PFSK-1 (cell line): ENCODE results near the gene CEACAM3.

Experiments used
- FOXP2 ChIP-seq: optimal IDR thresholded peaks from 2 replicates; pipeline ENCODE3; 2011; ENCODE audit warnings: borderline replicate concordance, control low read depth, inconsistent platforms; ENCODE audit not compliant: insufficient read depth; ENCODE audit errors: extremely low read length, extremely low read depth
- POLR2AphosphoS5 ChIP-seq: IDR thresholded peaks from 2 replicates; pipeline ENCODE4 v1.6.1; 2012; ENCODE audit warnings: low read depth, mild to moderate bottlenecking, control low read depth, low read length, moderate library complexity
- SIN3A ChIP-seq: IDR thresholded peaks from 2 replicates; pipeline ENCODE4 v1.6.1; 2012; ENCODE audit warnings: mild to moderate bottlenecking, low read length, moderate library complexity, borderline replicate concordance; ENCODE audit not compliant: insufficient read depth
- TAF1 ChIP-seq: IDR thresholded peaks from 2 replicates; pipeline ENCODE4 v1.6.1; 2012; ENCODE audit warnings: low read length, control low read depth, borderline replicate concordance; ENCODE audit not compliant: insufficient read depth
- TF ChIP-seq, protein P1 (sequence below), 2 experiments: IDR thresholded peaks; 2 replicates each; pipeline versions ENCODE4 v1.6.1 to v1.8.0; 2011 to 2012; ENCODE audit warnings: low read depth in 2 of 2, low read length in 2 of 2, control low read depth in 1 of 2, inconsistent platforms in 1 of 2, mild to moderate bottlenecking in 1 of 2, moderate library complexity in 1 of 2; ENCODE audit not compliant: insufficient read depth in 1 of 2

Gene CEACAM3

GRCh38 chr19:41816761-41817160, 20.4 kb downstream of the CEACAM3 start:
- TF ChIP-seq FOXP2 = no peak
- no peak for TF ChIP-seq SIN3A
- TF ChIP-seq POLR2AphosphoS5 = no peak
- TF ChIP-seq TAF1 = no peak
- TF ChIP-seq, protein P1, sequence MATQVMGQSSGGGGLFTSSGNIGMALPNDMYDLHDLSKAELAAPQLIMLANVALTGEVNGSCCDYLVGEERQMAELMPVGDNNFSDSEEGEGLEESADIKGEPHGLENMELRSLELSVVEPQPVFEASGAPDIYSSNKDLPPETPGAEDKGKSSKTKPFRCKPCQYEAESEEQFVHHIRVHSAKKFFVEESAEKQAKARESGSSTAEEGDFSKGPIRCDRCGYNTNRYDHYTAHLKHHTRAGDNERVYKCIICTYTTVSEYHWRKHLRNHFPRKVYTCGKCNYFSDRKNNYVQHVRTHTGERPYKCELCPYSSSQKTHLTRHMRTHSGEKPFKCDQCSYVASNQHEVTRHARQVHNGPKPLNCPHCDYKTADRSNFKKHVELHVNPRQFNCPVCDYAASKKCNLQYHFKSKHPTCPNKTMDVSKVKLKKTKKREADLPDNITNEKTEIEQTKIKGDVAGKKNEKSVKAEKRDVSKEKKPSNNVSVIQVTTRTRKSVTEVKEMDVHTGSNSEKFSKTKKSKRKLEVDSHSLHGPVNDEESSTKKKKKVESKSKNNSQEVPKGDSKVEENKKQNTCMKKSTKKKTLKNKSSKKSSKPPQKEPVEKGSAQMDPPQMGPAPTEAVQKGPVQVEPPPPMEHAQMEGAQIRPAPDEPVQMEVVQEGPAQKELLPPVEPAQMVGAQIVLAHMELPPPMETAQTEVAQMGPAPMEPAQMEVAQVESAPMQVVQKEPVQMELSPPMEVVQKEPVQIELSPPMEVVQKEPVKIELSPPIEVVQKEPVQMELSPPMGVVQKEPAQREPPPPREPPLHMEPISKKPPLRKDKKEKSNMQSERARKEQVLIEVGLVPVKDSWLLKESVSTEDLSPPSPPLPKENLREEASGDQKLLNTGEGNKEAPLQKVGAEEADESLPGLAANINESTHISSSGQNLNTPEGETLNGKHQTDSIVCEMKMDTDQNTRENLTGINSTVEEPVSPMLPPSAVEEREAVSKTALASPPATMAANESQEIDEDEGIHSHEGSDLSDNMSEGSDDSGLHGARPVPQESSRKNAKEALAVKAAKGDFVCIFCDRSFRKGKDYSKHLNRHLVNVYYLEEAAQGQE (IDR thresholded peaks at IDR 0.05; ENCODE audit: insufficient read depth in 1 of 2, low read depth in 2 of 2, low read length in 2 of 2) = no peak

GRCh38 chr19:41821003-41821735, 24.8 kb downstream of the CEACAM3 start:
- TF ChIP-seq, protein P1 (IDR thresholded peaks at IDR 0.05; ENCODE audit: insufficient read depth in 1 of 2, low read depth in 2 of 2, low read length in 2 of 2) = no peak
- TF ChIP-seq FOXP2 (no peak), TAF1 (no peak), POLR2AphosphoS5 (no peak), SIN3A (no peak)

GRCh38 chr19:41837981-41838708, 41.8 kb downstream of the CEACAM3 start:
- no peak for TF ChIP-seq POLR2AphosphoS5
- TF ChIP-seq FOXP2 = no peak
- no peak for TF ChIP-seq SIN3A
- TF ChIP-seq, protein P1 (IDR thresholded peaks at IDR 0.05; ENCODE audit: insufficient read depth in 1 of 2, low read depth in 2 of 2, low read length in 2 of 2) = no peak
- TF ChIP-seq TAF1 = no peak

DNA sequence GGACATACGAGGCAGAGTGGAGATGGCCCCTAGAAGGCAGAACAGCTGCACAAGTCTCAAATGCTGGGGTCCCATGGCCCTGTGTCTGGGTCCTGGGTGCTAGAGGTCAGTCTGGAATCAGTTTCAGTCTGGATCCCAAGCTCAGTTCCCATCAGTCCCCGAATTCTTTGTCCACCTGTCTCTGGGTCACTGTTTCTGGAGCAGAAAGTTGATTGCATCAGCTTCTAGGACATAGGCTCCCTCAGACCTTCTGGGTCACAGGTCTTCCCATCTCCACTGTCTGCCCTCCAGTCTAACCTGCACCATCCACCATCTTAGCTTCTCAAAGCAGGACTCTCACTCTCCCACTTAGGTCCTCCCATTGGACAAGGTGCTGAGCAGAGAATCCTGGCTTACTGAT, 42.8 kb downstream of the CEACAM3 start:
- no peak for TF ChIP-seq SIN3A
- TF ChIP-seq POLR2AphosphoS5 = no peak
- TF ChIP-seq TAF1 = no peak
- TF ChIP-seq, protein P1 (IDR thresholded peaks at IDR 0.05; ENCODE audit: insufficient read depth in 1 of 2, low read depth in 2 of 2, low read length in 2 of 2) = no peak
- no peak for TF ChIP-seq FOXP2
